ENCODE results near the gene MARCHF3. TPM values are rescaled to one million over a fixed set of nuclear protein-coding genes. Genes with fewer than 3 reads are reported as not detected.

Gene MARCHF3
- total RNA-seq, 1 experiment from 2014 or later, result 1.1 TPM

DNA sequence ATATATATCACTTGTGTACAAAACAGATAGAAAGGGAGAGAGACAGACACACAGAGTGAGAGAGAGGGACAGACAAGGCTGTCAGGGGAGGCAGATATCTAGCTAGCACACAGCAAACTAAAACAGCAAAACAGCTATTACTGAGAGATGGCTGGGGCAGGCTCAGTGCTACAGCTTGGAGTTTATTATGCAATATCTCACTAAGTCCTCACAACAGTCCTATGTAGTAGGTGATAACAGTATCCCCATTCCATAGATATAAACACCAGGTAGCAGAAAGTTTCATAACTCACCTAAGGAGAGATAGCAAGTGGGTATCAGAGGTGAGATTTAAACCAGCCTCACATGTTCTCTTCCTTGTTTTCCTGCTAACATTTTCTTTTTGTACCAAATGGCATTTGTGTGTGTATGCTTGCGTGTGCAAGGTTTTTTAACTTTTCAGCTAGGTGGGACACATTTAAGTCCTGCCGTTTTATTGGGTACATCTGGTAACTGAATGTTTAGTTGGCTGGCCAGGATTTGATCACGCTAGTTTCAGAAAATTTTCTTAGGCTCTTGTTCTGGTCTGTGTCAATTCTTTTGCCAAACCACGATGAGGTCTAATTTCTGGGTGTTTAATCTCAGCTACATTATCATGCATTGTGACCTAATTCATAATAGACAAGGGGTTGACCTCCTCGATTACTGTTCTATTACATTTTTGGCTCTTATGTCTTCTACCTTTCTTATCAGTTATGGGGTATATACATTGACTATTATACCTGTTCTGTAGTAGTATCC, 148.3 kb downstream of the MARCHF3 start:
- CTCF ChIA-PET, result no interaction called here
- no peaks in the 10 kb centered on the region for H3K27me3 ChIP-seq (replicated peaks; ENCODE audit: insufficient read depth, low read depth, low read length, poor library complexity)
- H3K4me1 ChIP-seq (ENCODE audit: insufficient read depth, low read length, poor library complexity, severe bottlenecking), result peaks cover 6% of the 10 kb centered on the region
- H3K4me3 ChIP-seq (ENCODE audit: low read depth, low read length, poor library complexity, severe bottlenecking), result no peak overlapping the region
- H3K27ac ChIP-seq (ENCODE audit: low read depth, low read length, poor library complexity, severe bottlenecking), result no peak overlapping the region
- no peaks in the 10 kb centered on the region for H3K36me3 ChIP-seq (ENCODE audit: insufficient read depth, low read length, poor library complexity, severe bottlenecking)
- BruUV-seq (replicated peaks), result no TSS peak
- no peaks in the 10 kb centered on the region for H3K9me3 ChIP-seq (ENCODE audit: low read depth, low read length, poor library complexity, severe bottlenecking)
- no peak for DNase-seq (ENCODE audit: low spot score)
- POLR2A ChIA-PET (ENCODE audit: low non-redundant PET), result no interaction called here
- intact Hi-C loops (cut with micrococcal nuclease; ENCODE audit: unreplicated experiment), result no loop called here
- TF ChIP-seq, protein P1, sequence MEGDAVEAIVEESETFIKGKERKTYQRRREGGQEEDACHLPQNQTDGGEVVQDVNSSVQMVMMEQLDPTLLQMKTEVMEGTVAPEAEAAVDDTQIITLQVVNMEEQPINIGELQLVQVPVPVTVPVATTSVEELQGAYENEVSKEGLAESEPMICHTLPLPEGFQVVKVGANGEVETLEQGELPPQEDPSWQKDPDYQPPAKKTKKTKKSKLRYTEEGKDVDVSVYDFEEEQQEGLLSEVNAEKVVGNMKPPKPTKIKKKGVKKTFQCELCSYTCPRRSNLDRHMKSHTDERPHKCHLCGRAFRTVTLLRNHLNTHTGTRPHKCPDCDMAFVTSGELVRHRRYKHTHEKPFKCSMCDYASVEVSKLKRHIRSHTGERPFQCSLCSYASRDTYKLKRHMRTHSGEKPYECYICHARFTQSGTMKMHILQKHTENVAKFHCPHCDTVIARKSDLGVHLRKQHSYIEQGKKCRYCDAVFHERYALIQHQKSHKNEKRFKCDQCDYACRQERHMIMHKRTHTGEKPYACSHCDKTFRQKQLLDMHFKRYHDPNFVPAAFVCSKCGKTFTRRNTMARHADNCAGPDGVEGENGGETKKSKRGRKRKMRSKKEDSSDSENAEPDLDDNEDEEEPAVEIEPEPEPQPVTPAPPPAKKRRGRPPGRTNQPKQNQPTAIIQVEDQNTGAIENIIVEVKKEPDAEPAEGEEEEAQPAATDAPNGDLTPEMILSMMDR (conservative IDR thresholded peaks at IDR 0.05; ENCODE audit: low read depth, low read length), result no peak
- TF ChIP-seq EZH2 (IDR thresholded peaks at IDR 0.05; ENCODE audit: borderline replicate concordance, low read depth, low read length, poor library complexity, severe bottlenecking), result no peak

DNA sequence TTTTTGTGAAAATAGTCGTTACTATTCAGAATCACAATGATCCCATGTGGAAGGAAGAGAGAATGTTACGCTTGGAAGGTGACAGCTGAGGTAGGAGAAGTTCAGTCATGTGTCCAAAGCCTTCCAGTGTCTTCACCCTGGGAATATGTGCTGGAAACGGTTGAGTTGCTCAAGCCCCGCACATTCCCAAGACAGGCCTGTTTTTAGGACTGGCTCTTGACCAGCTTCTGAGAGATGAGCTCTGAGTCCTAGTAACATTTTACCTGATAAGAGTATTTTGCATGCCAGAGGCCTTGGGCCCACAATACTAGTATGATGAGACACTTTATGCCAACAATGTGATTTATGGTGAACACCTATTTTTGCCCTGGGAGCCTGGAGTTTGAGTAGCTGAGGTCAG, 151.7 kb downstream of the MARCHF3 start:
- H3K27me3 ChIP-seq (replicated peaks; ENCODE audit: insufficient read depth, low read depth, low read length, poor library complexity), result no peaks in the 10 kb centered on the region
- CTCF ChIA-PET, result no interaction called here
- H3K27ac ChIP-seq (ENCODE audit: low read depth, low read length, poor library complexity, severe bottlenecking), result no peak overlapping the region
- H3K36me3 ChIP-seq (ENCODE audit: insufficient read depth, low read length, poor library complexity, severe bottlenecking), result no peaks in the 10 kb centered on the region
- DNase-seq (ENCODE audit: low spot score), result no peak
- peaks cover 14% of the 10 kb centered on the region for H3K4me1 ChIP-seq (ENCODE audit: insufficient read depth, low read length, poor library complexity, severe bottlenecking)
- no TSS peak for BruUV-seq (replicated peaks)
- intact Hi-C loops (cut with micrococcal nuclease; ENCODE audit: unreplicated experiment), result no loop called here
- POLR2A ChIA-PET (ENCODE audit: low non-redundant PET), result no interaction called here
- no peak overlapping the region for H3K4me3 ChIP-seq (ENCODE audit: low read depth, low read length, poor library complexity, severe bottlenecking)
- no peaks in the 10 kb centered on the region for H3K9me3 ChIP-seq (ENCODE audit: low read depth, low read length, poor library complexity, severe bottlenecking)
- TF ChIP-seq EZH2 (IDR thresholded peaks at IDR 0.05; ENCODE audit: borderline replicate concordance, low read depth, low read length, poor library complexity, severe bottlenecking), result no peak
- TF ChIP-seq, protein P1 (conservative IDR thresholded peaks at IDR 0.05; ENCODE audit: low read depth, low read length), result no peak

DNA sequence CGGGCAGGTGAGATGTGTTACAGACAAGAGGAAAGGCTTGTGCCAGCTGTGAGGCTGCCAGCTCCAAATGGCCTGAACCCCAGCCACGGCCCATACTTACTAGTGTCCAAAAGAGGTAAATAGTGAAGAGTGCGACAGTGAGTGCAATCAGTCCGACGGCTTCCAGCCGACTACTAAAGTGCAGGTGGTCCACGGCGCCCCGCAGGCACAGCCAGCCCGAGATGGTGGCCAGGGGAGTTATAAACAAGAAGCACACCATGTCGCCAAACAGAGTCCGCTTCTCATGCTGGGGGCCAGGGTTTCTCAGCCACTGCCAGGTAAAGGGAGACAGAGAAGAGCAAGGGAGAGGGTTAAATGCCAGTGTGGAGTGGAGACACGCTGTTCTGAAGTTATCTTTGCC, 152.3 kb downstream of the MARCHF3 start:
- intact Hi-C loops (cut with micrococcal nuclease; ENCODE audit: unreplicated experiment), result no loop called here
- Histone ChIP-seq H3K36me3 (ENCODE audit: insufficient read depth, low read length, poor library complexity, severe bottlenecking) (no peaks in the 10 kb centered on the region), H3K9me3 (ENCODE audit: low read depth, low read length, poor library complexity, severe bottlenecking) (no peaks in the 10 kb centered on the region), H3K4me3 (ENCODE audit: low read depth, low read length, poor library complexity, severe bottlenecking) (no peak overlapping the region), H3K27ac (ENCODE audit: low read depth, low read length, poor library complexity, severe bottlenecking) (peak overlapping the region; percentile 16), H3K4me1 (ENCODE audit: insufficient read depth, low read length, poor library complexity, severe bottlenecking) (peaks cover 14% of the 10 kb centered on the region), H3K27me3 (replicated peaks; ENCODE audit: insufficient read depth, low read depth, low read length, poor library complexity) (no peaks in the 10 kb centered on the region)
- no peak for DNase-seq (ENCODE audit: low spot score)
- BruUV-seq (replicated peaks), result no TSS peak
- no peak for TF ChIP-seq EZH2 (IDR thresholded peaks at IDR 0.05; ENCODE audit: borderline replicate concordance, low read depth, low read length, poor library complexity, severe bottlenecking)
- TF ChIP-seq, protein P1 (conservative IDR thresholded peaks at IDR 0.05; ENCODE audit: low read depth, low read length), result no peak
- CTCF ChIA-PET, result no interaction called here
- POLR2A ChIA-PET (ENCODE audit: low non-redundant PET), result no interaction called here

All from A673 (cell line).